Stimulated activated CD4-positive, alpha-beta T cell treated with anti-CD3 and anti-CD28 coated beads, Interleukin-1b, Interleukin-23, amount 100 ng/mL, for 24 hours (primary cell): ENCODE results near the gene COPS7A.

Source experiments
- DNase-seq, 4 experiments: peaks; one replicate each; pipeline ENCODE4 v3.0.0-alpha.2; 2020; ENCODE audit warnings: low read depth in 4 of 4, low spot score in 1 of 4

The COPS7A gene

DNA sequence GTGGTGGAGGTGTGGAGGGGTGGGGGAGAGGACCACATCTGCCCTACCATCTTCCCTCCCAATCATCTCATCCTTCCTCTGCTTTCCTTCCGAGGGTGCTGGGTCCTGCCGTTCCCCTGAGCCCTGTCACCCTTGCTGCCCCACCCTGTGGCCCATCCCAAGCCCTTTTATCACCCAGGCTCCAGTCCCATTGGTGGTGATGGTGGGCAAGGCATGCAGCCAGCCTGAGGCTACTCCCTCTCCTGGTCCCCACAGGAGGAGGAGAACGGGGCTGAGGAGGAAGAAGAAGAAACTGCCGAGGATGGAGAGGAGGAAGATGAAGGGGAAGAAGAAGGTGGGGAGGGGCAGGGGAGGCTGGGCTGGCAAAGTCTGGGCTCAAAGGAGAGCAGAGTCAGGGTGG, 45.8 kb downstream of the COPS7A start:
- no peak for DNase-seq

GRCh38 chr12:6770094-6770493, 46.2 kb downstream of the COPS7A start:
- no peak for DNase-seq

- DNase-seq = no peak
Measured at GRCh38 chr12:6770600-6770999, 46.8 kb downstream of the COPS7A start.

DNA sequence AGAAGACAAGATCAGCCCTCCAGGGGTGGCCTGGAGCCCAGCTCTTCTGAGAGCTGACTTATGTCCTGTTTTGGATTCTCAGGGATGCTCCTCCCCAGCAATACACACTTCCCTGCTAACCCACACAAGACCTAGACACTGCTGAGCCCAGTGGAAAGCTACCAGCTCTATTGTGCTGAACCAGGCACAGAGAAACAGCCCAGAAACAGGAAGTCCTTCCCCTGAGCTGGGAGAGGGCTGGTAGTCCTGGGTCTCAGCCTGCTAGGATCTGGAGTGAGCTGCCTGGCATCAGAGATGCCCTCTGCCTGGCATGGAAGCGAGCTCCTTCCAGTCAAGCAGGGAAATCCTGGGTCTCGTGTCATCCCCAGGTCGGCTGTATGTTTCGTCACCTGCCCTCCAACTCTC, 47.2 kb downstream of the COPS7A start:
- DNase-seq = no peak

- no peak for DNase-seq
Measured at GRCh38 chr12:6771509-6772330, 47.9 kb downstream of the COPS7A start.

DNA sequence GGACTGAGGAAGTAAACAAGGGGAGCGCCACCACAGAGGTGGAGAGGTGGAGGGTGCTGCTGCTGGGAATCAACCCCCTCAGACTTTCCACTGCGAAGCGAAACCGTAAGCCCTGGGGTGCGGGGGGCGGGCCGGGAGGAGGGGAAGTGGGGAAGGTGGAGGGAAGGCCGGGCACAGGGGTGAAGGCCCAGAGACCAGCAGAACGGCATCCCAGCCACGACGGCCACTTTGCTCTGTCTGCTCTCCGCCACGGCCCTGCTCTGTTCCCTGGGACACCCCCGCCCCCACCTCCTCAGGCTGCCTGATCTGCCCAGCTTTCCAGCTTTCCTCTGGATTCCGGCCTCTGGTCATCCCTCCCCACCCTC, 48.5 kb downstream of the COPS7A start, which contains the start of gene LAG3:
Gene LAG3, plus strand, starts transcription at position 190 of the 365 bp plus-strand sequence. CDS start 333 bp downstream, outside the sequence.
- peak in 2 of 4 experiments; percentile 57 to 69 for DNase-seq

- no peak for DNase-seq
Measured at GRCh38 chr12:6772726-6773589, 49.1 kb downstream of the COPS7A start.

DNA sequence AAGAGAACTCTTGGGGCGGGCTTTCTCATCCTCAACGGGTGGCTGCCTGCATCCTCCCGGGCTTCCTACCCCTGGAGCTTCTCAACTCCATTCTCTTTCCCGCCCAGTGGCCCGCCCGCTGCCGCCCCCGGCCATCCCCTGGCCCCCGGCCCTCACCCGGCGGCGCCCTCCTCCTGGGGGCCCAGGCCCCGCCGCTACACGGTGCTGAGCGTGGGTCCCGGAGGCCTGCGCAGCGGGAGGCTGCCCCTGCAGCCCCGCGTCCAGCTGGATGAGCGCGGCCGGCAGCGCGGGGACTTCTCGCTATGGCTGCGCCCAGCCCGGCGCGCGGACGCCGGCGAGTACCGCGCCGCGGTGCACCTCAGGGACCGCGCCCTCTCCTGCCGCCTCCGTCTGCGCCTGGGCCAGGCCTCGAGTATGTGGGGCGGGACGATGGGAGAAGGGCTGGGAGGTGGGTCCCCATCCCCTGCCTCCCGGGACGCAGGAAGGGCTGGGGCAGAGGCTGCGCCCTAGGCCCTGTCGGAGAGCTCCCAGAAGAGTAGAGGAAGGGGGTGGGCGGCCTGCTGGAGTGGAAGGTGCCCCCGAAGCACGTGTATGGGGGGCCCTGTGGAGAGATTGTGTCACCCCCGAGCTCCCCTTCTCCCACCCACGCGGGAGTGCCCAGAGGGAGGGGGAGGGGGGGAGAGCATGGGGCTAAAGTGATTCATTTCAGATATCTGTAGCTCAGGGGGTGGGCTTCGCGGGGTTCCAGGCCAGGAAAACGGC, 49.9 kb downstream of the COPS7A start:
- DNase-seq = no peak

DNA sequence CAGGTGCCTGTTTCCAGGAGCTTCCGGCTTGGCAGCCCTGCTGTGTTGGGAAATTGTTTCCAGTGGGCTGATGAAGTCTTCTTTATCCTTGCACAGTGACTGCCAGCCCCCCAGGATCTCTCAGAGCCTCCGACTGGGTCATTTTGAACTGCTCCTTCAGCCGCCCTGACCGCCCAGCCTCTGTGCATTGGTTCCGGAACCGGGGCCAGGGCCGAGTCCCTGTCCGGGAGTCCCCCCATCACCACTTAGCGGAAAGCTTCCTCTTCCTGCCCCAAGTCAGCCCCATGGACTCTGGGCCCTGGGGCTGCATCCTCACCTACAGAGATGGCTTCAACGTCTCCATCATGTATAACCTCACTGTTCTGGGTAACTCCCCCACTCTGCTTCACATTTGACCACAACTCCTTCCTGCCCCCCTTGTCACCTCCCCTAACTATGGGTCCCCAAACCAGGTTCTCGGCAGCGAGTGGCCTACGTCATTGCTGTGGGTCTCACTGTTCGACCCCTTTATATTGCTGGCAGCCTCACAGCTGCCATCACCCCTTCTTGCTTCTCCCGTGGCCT, 50.7 kb downstream of the COPS7A start:
- no peak for DNase-seq

GRCh38 chr12:6775185-6776174, 51.6 kb downstream of the COPS7A start:
- no peak for DNase-seq

DNA sequence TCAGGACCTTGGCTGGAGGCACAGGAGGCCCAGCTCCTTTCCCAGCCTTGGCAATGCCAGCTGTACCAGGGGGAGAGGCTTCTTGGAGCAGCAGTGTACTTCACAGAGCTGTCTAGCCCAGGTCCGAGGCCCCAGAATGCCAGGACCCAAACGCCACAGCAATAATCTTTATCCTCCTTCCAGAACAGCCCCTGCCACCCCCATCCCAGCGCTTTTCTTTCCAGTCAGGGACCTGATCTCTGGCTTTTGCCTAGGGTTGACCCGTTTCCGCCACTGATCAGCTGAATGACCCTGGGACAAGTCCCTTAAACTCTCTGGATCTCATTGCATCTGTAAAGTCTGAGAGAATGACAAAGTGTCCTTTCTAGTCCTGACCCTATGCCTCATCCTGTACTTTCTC, 53.5 kb downstream of the COPS7A start:
- DNase-seq = no peak

DNA sequence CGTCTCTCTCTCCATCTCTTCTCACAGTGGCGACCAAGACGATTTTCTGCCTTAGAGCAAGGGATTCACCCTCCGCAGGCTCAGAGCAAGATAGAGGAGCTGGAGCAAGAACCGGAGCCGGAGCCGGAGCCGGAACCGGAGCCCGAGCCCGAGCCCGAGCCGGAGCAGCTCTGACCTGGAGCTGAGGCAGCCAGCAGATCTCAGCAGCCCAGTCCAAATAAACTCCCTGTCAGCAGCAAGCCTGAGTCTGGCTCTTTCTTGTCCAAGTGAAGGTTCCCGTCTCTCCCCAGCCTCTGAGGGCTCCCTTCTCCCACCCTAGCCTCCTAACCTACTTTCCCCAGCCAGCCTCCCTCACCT, 54.3 kb downstream of the COPS7A start:
- DNase-seq = no peak

DNA sequence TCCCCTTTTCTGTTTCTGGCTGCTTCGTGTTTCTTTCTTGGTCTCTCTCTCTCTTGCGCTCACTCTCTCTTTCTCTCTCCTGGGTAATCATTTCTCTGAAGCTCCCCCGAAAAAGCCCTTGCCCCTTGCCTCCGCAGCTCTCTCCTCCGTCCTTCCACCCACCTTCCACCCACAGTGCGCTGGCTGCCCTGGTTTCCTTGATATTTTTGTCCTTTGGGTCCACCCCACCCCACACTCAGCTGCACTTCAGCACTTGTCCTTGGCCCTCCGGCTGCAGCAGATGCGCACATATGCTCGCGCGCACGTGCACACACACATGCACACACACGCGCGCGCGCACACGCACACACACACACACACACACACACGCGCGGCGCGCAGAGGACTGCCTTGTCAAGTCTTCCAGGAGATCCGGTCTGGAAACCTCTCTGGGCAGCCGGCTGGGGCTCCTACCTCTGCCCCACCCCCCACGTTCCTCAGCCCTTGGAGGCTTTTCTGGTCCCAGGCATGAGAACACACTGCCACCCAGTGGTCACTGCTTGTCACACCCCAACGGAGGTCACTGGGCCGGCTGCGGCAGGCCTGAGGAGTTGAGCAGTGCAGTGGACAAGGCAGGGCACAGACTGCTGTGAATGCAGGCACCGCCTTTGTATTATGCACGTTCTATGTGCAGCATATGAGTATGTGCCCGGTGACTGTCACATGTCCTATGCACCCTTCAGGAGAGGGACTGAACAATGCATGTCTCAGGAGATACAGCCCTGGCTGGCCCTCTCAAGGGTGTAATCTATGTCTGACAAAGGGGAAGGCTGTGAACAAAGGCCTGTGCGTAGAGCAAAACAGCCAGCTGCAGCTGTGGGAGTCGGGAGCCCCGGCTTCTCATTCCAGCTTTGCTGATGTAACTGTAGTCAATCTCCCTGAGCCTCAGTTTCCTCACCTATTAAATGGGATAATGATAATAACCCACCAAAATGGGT, 55.0 kb downstream of the COPS7A start:
- peak; percentile 78 to 90 (median 81) for DNase-seq

- no peak for DNase-seq
Measured at GRCh38 chr12:6779708-6780432, 56.0 kb downstream of the COPS7A start.

DNA sequence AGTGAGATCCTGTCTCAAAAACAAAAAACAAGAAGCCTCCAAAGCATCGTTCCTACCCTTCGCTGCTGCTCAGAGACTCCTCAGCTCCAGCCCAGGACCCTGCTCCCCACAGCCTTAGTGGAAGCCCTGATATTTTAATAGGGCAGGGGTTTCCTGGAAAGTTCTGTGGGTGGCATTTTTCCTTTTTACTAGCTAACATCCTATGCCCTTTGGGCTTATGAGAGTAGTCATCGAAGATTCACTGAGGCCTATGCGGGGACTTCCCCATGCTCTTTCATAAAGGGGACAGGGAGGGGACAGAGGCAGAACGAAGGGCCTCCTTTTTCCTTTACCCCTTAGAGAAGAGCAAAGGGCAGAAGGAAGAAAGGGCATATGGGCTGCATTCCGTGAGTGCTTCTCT, 56.7 kb downstream of the COPS7A start:
- no peak for DNase-seq
